H9 (cell line): ENCODE measurements around the gene MAPK11. TPM values are rescaled to one million over a fixed set of nuclear protein-coding genes. Genes with fewer than 3 reads are reported as not detected.

ENCODE experiments used
- DNase-seq: peaks from one replicate; pipeline ENCODE4 v3.0.0-alpha.2; 2017
- H2AFZ ChIP-seq: one replicate; pipeline ENCODE4 v1.6.1; 2013; ENCODE audit warnings: mild to moderate bottlenecking, low read length, control low read depth, moderate library complexity
- H2AK5ac ChIP-seq: 2 replicates; pipeline ENCODE4 v1.6.1; 2013; ENCODE audit warnings: low read length, control low read depth, mixed read lengths; ENCODE audit not compliant: insufficient read length
- H2BK120ac ChIP-seq: one replicate; pipeline ENCODE4 v1.6.1; 2013; ENCODE audit warnings: low read depth, mild to moderate bottlenecking, low read length, control low read depth, inconsistent platforms; ENCODE audit not compliant: poor library complexity, severe bottlenecking
- H2BK12ac ChIP-seq: 2 replicates; pipeline ENCODE4 v1.6.1; 2013; ENCODE audit warnings: low read length, control low read depth, mixed read lengths, low read depth; ENCODE audit not compliant: insufficient read length
- H2BK15ac ChIP-seq: 2 replicates; pipeline ENCODE4 v1.6.1; 2013; ENCODE audit warnings: low read depth, low read length, control low read depth
- H2BK20ac ChIP-seq: one replicate; pipeline ENCODE4 v1.6.1; 2013; ENCODE audit warnings: low read depth, mild to moderate bottlenecking, low read length, control low read depth, inconsistent platforms; ENCODE audit not compliant: poor library complexity, severe bottlenecking
- H2BK5ac ChIP-seq: 2 replicates; pipeline ENCODE4 v1.6.1; 2013; ENCODE audit warnings: low read length, control low read depth, mixed read lengths; ENCODE audit not compliant: insufficient read length
- H3K14ac ChIP-seq: 2 replicates; pipeline ENCODE4 v1.6.1; 2013; ENCODE audit warnings: low read length, control low read depth; ENCODE audit not compliant: insufficient read depth
- H3K18ac ChIP-seq: 2 replicates; pipeline ENCODE4 v1.6.1; 2013; ENCODE audit warnings: low read depth, mild to moderate bottlenecking, mixed read lengths, low read length, control low read depth; ENCODE audit not compliant: insufficient read length
- H3K23ac ChIP-seq: 2 replicates; pipeline ENCODE4 v1.6.1; 2013; ENCODE audit warnings: low read length, control low read depth, mixed read lengths, low read depth; ENCODE audit not compliant: insufficient read length
- H3K23me2 ChIP-seq: 2 replicates; pipeline ENCODE4 v1.6.1; 2013; ENCODE audit warnings: low read depth, mild to moderate bottlenecking, mixed read lengths, low read length, control low read depth; ENCODE audit not compliant: insufficient read length, poor library complexity, severe bottlenecking
- H3K27ac ChIP-seq: 2 replicates; pipeline ENCODE4 v1.5.1; 2013; ENCODE audit warnings: low read length, control low read depth, mixed read lengths, low read depth; ENCODE audit not compliant: insufficient read length
- H3K27me3 ChIP-seq: 2 replicates; pipeline ENCODE4 v1.6.1; 2013; ENCODE audit warnings: low read length, control low read depth, inconsistent platforms; ENCODE audit not compliant: insufficient read depth
- H3K4ac ChIP-seq: 2 replicates; pipeline ENCODE4 v1.6.1; 2013; ENCODE audit warnings: low read depth, mild to moderate bottlenecking, control low read depth, inconsistent platforms, low read length, moderate library complexity
- H3K4me1 ChIP-seq: 2 replicates; pipeline ENCODE4 v1.6.1; 2013; ENCODE audit warnings: low read length, control low read depth, inconsistent platforms; ENCODE audit not compliant: insufficient read depth
- H3K4me2 ChIP-seq: 2 replicates; pipeline ENCODE4 v1.6.1; 2013; ENCODE audit warnings: low read length, control low read depth, mixed read lengths; ENCODE audit not compliant: insufficient read length, insufficient read depth
- H3K56ac ChIP-seq: 2 replicates; pipeline ENCODE4 v1.6.1; 2013; ENCODE audit warnings: low read depth, mild to moderate bottlenecking, mixed read lengths, low read length, control low read depth; ENCODE audit not compliant: insufficient read length
- H3K79me1 ChIP-seq: 2 replicates; pipeline ENCODE4 v1.6.1; 2013; ENCODE audit warnings: low read depth, mild to moderate bottlenecking, moderate library complexity, low read length, control low read depth, inconsistent platforms; ENCODE audit not compliant: insufficient read depth, poor library complexity, severe bottlenecking
- H3K79me2 ChIP-seq: 2 replicates; pipeline ENCODE4 v1.6.1; 2013; ENCODE audit warnings: low read length, control low read depth, inconsistent platforms; ENCODE audit not compliant: insufficient read depth
- H3K9ac ChIP-seq: 2 replicates; pipeline ENCODE4 v1.6.1; 2013; ENCODE audit warnings: low read length, control low read depth, mixed read lengths; ENCODE audit not compliant: insufficient read length; ENCODE audit errors: extremely low read depth
- H3K9me3 ChIP-seq: one replicate; pipeline ENCODE4 v1.6.1; 2013; ENCODE audit warnings: low read depth, low read length, inconsistent platforms; ENCODE audit not compliant: control insufficient read depth
- H3T11ph ChIP-seq: one replicate; pipeline ENCODE4 v1.6.1; 2013; ENCODE audit warnings: mild to moderate bottlenecking, low read length, control low read depth, inconsistent platforms
- H4K20me1 ChIP-seq: one replicate; pipeline ENCODE4 v1.6.1; 2013; ENCODE audit not compliant: control insufficient read depth, insufficient read length, insufficient read depth
- H4K5ac ChIP-seq: 2 replicates; pipeline ENCODE4 v1.6.1; 2013; ENCODE audit warnings: low read depth, mild to moderate bottlenecking, mixed read lengths, low read length, control low read depth; ENCODE audit not compliant: insufficient read length
- H4K8ac ChIP-seq: replicated peaks from 2 replicates; pipeline ENCODE4 v1.6.1; 2013; ENCODE audit warnings: low read length, control low read depth, mixed read lengths, low read depth; ENCODE audit not compliant: insufficient read length
- H4K91ac ChIP-seq: 2 replicates; pipeline ENCODE4 v1.6.1; 2013; ENCODE audit warnings: low read depth, mild to moderate bottlenecking, moderate library complexity, mixed read lengths, low read length, control low read depth; ENCODE audit not compliant: insufficient read length
- H3K27ac Mint-ChIP-seq, 3 experiments: 2 replicates in 2 of 3; 3 replicates in 1 of 3; pipeline ENCODE4 v1.8.0; 2020 to 2021; ENCODE audit warnings: mixed read lengths in 3 of 3, mild to moderate bottlenecking in 1 of 3, moderate library complexity in 1 of 3
- H3K27me3 Mint-ChIP-seq: 2 replicates; pipeline ENCODE4 v1.8.0; 2021; ENCODE audit warnings: low read depth, mild to moderate bottlenecking, moderate library complexity, mixed read lengths
- H3K36me3 Mint-ChIP-seq, 3 experiments: 2 replicates in 2 of 3; 3 replicates in 1 of 3; pipeline ENCODE4 v1.8.0; 2020 to 2021; ENCODE audit warnings: low read depth in 3 of 3, mixed read lengths in 3 of 3; ENCODE audit not compliant: insufficient read depth in 1 of 3
- H3K4me1 Mint-ChIP-seq, 2 experiments: 2 replicates each; pipeline ENCODE4 v1.8.0; 2020; ENCODE audit warnings: mixed read lengths in 2 of 2
- H3K4me3 Mint-ChIP-seq, 2 experiments: 2 replicates in 1 of 2; 3 replicates in 1 of 2; pipeline ENCODE4 v1.8.0; 2020 to 2021; ENCODE audit warnings: mild to moderate bottlenecking in 2 of 2, mixed read lengths in 2 of 2, moderate library complexity in 1 of 2
- H3K9me3 Mint-ChIP-seq, 2 experiments: 2 replicates in 1 of 2; 3 replicates in 1 of 2; pipeline ENCODE4 v1.8.0; 2020; ENCODE audit warnings: mild to moderate bottlenecking in 2 of 2, mixed read lengths in 2 of 2, moderate library complexity in 1 of 2
- CTCF ChIP-seq: fragments of 200-600 bp; sonication (generic); conservative IDR thresholded peaks from 3 replicates; pipeline ENCODE4 v1.8.0; 2021; ENCODE audit warnings: antibody characterized with exemption, mild to moderate bottlenecking
- WGBS: extraction: QIAGEN DNeasy Blood & Tissue Kit; methylation state at CpG from one replicate; pipeline ENCODE4 v1.1.7; 2013; ENCODE audit warnings: missing lambda C conversion rate, low lambda C conversion rate, mixed read lengths; ENCODE audit not compliant: insufficient read length; ENCODE audit errors: extremely low coverage; 5-methylcytosine and 5-hydroxymethylcytosine counted together
- total RNA-seq: library from RNA; stranded (reverse); gene quantifications from 2 replicates; pipeline ENCODE4 v1.2.1, GENCODE V29; 2021

MAPK11 gene
- total RNA-seq, 1 experiment from 2014 or later = 1.5 TPM

DNA sequence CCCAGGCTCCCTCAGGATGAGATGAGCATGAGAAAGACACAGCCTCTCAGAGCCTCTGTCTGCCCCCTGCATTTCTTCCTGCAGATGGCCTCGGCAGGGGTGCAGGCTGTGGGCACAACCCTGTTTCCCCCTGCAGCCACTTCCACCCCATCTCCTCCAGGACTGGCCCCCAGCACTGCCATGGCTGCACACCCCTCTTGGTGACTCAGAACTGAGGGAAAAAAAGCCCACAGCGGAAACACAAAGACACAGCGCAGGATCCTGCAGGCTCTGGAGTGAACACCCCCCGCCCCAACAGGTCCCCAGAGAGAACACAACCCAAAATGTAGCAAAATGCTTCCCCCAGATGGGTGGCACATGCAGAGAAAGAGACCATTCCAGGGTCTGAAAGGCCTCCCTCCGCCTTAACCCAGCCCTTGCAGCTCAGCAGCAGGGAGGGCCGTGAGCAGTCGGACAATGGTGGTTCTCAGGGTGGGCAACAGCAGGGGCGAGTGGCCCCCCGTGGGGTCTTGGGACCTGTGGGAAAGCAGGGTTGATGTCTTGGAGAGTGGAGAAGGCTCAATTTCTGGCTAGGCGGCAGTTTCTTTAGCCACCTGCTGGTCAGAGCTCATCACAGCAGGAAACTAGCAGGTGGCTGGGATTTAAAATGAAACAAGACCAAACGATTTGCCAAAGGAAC, 33.3 kb downstream of the MAPK11 start:
- H3K4me1 Mint-ChIP-seq = peaks cover 11 to 12% of the 10 kb centered on the region in 2 experiments
- Histone ChIP-seq H3K79me1 (no peaks in the 10 kb centered on the region), H2AK5ac (no peak overlapping the region), H3K14ac (peak overlapping the region; percentile 35; the same call in 1 of the 2 replicates), H2AFZ (no peak overlapping the region), H3K23me2 (no peaks in the 10 kb centered on the region), H4K91ac (no peak overlapping the region), H3K4me2 (no peak overlapping the region), H4K5ac (no peak overlapping the region), H3K27ac (no peak overlapping the region), H3K9me3 (no peaks in the 10 kb centered on the region), H3K56ac (no peak overlapping the region), H3K4ac (no peak overlapping the region), H3K4me1 (no peaks in the 10 kb centered on the region; the same call in 1 of the 2 replicates), H3K18ac (no peak overlapping the region), H3K23ac (no peak overlapping the region), H2BK120ac (no peak overlapping the region), H4K20me1 (peaks cover 6% of the 10 kb centered on the region), H2BK20ac (no peak overlapping the region), H4K8ac (no peak overlapping the region), H3K9ac (no peak overlapping the region), H3T11ph (no peak overlapping the region), H2BK15ac (no peak overlapping the region), H2BK5ac (no peak overlapping the region), H3K79me2 (no peaks in the 10 kb centered on the region; the same call in 1 of the 2 replicates), H2BK12ac (no peak overlapping the region), H3K27me3 (no peaks in the 10 kb centered on the region)
- peak; percentile 68 for TF ChIP-seq CTCF
- peaks cover 14 to 39% (median 35%) of the 10 kb centered on the region in 3 experiments for H3K36me3 Mint-ChIP-seq
- WGBS = no CpG with 5 or more reads among the region's 11 CpGs
- H3K9me3 Mint-ChIP-seq = peaks cover 6 to 10% of the 10 kb centered on the region in 2 experiments; a peak in 4 of 5 replicates
- DNase-seq = no peak
- peak overlapping the region in 2 of 3 experiments; percentile 49 to 87; a peak in 3 of 7 replicates for H3K27ac Mint-ChIP-seq
- no peaks in the 10 kb centered on the region for H3K27me3 Mint-ChIP-seq
- no peak overlapping the region for H3K4me3 Mint-ChIP-seq
